B cell (primary cell): Measurements from ENCODE around the gene ALDH9A1.

Experiments used
- EZH2 ChIP-seq: IDR thresholded peaks from 2 replicates; pipeline ENCODE4 v1.6.1; 2012; ENCODE audit warnings: borderline replicate concordance, low read depth, mild to moderate bottlenecking, moderate library complexity, low read length; ENCODE audit not compliant: insufficient read depth, poor library complexity, severe bottlenecking
- TF ChIP-seq, protein P1 (sequence below): fragments of 200-600 bp; IDR thresholded peaks from one replicate; pipeline ENCODE4 v1.8.0; 2022; ENCODE audit warnings: antibody characterized with exemption, mild to moderate bottlenecking

DNA sequence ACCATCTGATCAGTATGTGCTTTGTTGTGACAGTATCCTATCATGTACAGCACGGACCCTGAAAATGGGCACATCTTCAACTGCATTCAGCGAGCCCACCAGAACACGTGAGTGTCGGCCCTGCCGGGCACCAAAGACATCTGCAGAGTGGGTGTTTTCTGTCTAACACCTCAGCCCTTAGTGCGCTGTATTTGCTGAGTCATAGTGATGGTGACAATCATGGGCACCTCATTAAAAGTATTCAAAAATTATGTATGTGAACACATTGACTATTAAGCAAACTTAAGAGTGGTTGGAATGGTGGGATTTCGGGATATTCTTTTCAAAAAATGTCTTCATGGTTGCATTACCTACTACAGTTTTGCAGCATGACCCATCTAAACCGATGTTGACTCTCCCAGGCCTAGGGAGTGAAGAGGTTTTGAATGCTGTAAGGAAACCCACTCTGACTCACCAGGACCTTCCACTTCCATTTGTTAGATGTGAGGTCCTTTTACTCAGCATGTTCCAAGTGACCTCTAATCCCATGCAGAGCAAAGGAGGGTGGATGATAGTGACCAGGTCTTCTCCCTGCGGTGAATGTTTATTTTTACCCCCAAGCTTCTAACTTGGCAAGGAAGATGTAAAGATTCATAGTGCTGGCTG lies 47.3 kb downstream of the ALDH9A1 start:
- TF ChIP-seq, protein P1, sequence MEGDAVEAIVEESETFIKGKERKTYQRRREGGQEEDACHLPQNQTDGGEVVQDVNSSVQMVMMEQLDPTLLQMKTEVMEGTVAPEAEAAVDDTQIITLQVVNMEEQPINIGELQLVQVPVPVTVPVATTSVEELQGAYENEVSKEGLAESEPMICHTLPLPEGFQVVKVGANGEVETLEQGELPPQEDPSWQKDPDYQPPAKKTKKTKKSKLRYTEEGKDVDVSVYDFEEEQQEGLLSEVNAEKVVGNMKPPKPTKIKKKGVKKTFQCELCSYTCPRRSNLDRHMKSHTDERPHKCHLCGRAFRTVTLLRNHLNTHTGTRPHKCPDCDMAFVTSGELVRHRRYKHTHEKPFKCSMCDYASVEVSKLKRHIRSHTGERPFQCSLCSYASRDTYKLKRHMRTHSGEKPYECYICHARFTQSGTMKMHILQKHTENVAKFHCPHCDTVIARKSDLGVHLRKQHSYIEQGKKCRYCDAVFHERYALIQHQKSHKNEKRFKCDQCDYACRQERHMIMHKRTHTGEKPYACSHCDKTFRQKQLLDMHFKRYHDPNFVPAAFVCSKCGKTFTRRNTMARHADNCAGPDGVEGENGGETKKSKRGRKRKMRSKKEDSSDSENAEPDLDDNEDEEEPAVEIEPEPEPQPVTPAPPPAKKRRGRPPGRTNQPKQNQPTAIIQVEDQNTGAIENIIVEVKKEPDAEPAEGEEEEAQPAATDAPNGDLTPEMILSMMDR, result no peak
- no peak for TF ChIP-seq EZH2
